Measurements from ENCODE around the gene KDM7A.
"Not testable (repeated sequence)": the region's sequence is repeated elsewhere in the genome, so short reads cannot be mapped to it uniquely, and the experiment has no call there.

Gene KDM7A

GRCh38 chr7:140200061-140200989 lies 23.5 kb upstream of the KDM7A start:
- DNase-seq: no peak

- no peak for DNase-seq
Measured at GRCh38 chr7:140197938-140198337, 21.2 kb upstream of the KDM7A start.

GRCh38 chr7:140197218-140197890 lies 20.6 kb upstream of the KDM7A start:
- no peak for DNase-seq

GRCh38 chr7:140196361-140197217 lies 19.8 kb upstream of the KDM7A start:
- no peak for DNase-seq

- no peak for DNase-seq
Measured at GRCh38 chr7:140195859-140196258, 19.1 kb upstream of the KDM7A start.

- DNase-seq: no peak
Measured at GRCh38 chr7:140192620-140193019, 15.8 kb upstream of the KDM7A start.

- no peak for DNase-seq
Measured at GRCh38 chr7:140192176-140192575, 15.4 kb upstream of the KDM7A start.

- DNase-seq: no peak
Measured at GRCh38 chr7:140190588-140190987, 13.8 kb upstream of the KDM7A start.

- DNase-seq: no peak
Measured at GRCh38 chr7:140189917-140190316, 13.1 kb upstream of the KDM7A start.

GRCh38 chr7:140182917-140183316 lies 6.1 kb upstream of the KDM7A start:
- DNase-seq: no peak

- no peak for DNase-seq
Measured at GRCh38 chr7:140179339-140179738, 2.6 kb upstream of the KDM7A start.

- DNase-seq: no peak
Measured at GRCh38 chr7:140176122-140176701, 571 bp downstream of the KDM7A start.

GRCh38 chr7:140175221-140176121 lies 1.3 kb downstream of the KDM7A start:
- peak; percentile 84 to 90 for DNase-seq

- no peak for DNase-seq
Measured at GRCh38 chr7:140174217-140174616, 2.6 kb downstream of the KDM7A start.

GRCh38 chr7:140170375-140170774 lies 6.4 kb downstream of the KDM7A start:
- DNase-seq: no peak

GRCh38 chr7:140168816-140169215 lies 8.0 kb downstream of the KDM7A start:
- no peak for DNase-seq

GRCh38 chr7:140165422-140165821 lies 11.4 kb downstream of the KDM7A start:
- no peak for DNase-seq

- DNase-seq: not testable (repeated sequence)
Measured at GRCh38 chr7:140162081-140162480, 14.7 kb downstream of the KDM7A start.

- no peak for DNase-seq
Measured at GRCh38 chr7:140161047-140161446, 15.7 kb downstream of the KDM7A start.

GRCh38 chr7:140160308-140160707 lies 16.5 kb downstream of the KDM7A start:
- no peak for DNase-seq

- DNase-seq: no peak
Measured at GRCh38 chr7:140159497-140159896, 17.3 kb downstream of the KDM7A start.
